SK-N-SH (cell line): ENCODE data around the gene TELO2. TPM values are rescaled to one million over a fixed set of nuclear protein-coding genes. Genes with fewer than 3 reads are reported as not detected.

Experiments
- CTCF ChIA-PET: fragments of 300-600, 350-600 bp; formaldehyde crosslinking; extraction: SDS; loops from one replicate; lab custom pipeline; 2021; lab: Yijun Ruan, JAX
- POLR2A ChIA-PET: fragments of 350-600 bp; sonication (Branson Sonifier 250); formaldehyde crosslinking; extraction: SDS; loops from one replicate; lab custom pipeline; 2020; ENCODE audit warnings: antibody characterized with exemption, inconsistent platforms; lab: Yijun Ruan, JAX
- DNase-seq: peaks from one replicate; pipeline ENCODE4 v3.0.0; 2012
- H2AFZ ChIP-seq: fragments of 200-600 bp; sonication (generic); 2 replicates; pipeline ENCODE4 v1.8.1; 2016; ENCODE audit warnings: antibody characterized with exemption, mild to moderate bottlenecking, low read depth
- H3F3A ChIP-seq: fragments of 200-600 bp; sonication (generic); replicated peaks from 2 replicates; pipeline ENCODE3; 2016; ENCODE audit warnings: antibody characterized with exemption, mild to moderate bottlenecking; ENCODE audit not compliant: insufficient read depth
- H3K27ac ChIP-seq, 2 experiments: fragments of 200-500 bp in 1 of 2; fragments of 200-600 bp in 1 of 2; sonication (Bioruptor generic) in 1 of 2; sonication (generic), shearing (Covaris generic) in 1 of 2; 2 replicates each; pipeline versions ENCODE4 v1.5.1 to v1.6.1; 2014 to 2016; ENCODE audit warnings: low read depth in 2 of 2, inconsistent platforms in 1 of 2, low read length in 1 of 2, mild to moderate bottlenecking in 1 of 2, mixed read lengths in 1 of 2
- H3K27me3 ChIP-seq: fragments of 200-600 bp; sonication (generic), shearing (Covaris generic); 2 replicates; pipeline ENCODE4 v1.6.1; 2016; ENCODE audit warnings: mixed run types; ENCODE audit not compliant: insufficient read depth
- H3K36me3 ChIP-seq, 2 experiments: fragments of 200-500 bp in 1 of 2; fragments of 200-600 bp in 1 of 2; sonication (Bioruptor generic) in 1 of 2; sonication (generic) in 1 of 2; replicated peaks in 1 of 2; 2 replicates each; pipeline versions ENCODE3 to v1.5.1; 2014 to 2016; ENCODE audit warnings: low read length in 1 of 2, mild to moderate bottlenecking in 1 of 2; ENCODE audit not compliant: insufficient read depth in 2 of 2, control insufficient read depth in 1 of 2
- H3K4me1 ChIP-seq, 2 experiments: fragments of 200-500 bp in 1 of 2; fragments of 200-600 bp in 1 of 2; sonication (Bioruptor generic) in 1 of 2; sonication (generic), shearing (Covaris generic) in 1 of 2; 2 replicates each; pipeline versions ENCODE4 v1.5.1 to v1.6.1; 2014 to 2016; ENCODE audit warnings: low read depth in 1 of 2, low read length in 1 of 2, mixed run types in 1 of 2; ENCODE audit not compliant: insufficient read depth in 2 of 2, control insufficient read depth in 1 of 2
- H3K4me2 ChIP-seq: fragments of 200-600 bp; sonication (generic), shearing (Covaris generic); 2 replicates; pipeline ENCODE4 v1.6.1; 2017; ENCODE audit warnings: mixed run types
- H3K4me3 ChIP-seq, 2 experiments: fragments of 200-500 bp in 1 of 2; fragments of 200-600 bp in 1 of 2; sonication (Bioruptor generic) in 1 of 2; sonication (generic), shearing (Covaris generic) in 1 of 2; 2 replicates each; pipeline versions ENCODE4 v1.5.1 to v1.8.1; 2014 to 2016; ENCODE audit warnings: low read depth in 2 of 2, inconsistent platforms in 1 of 2, low read length in 1 of 2, mild to moderate bottlenecking in 1 of 2, mixed read lengths in 1 of 2, moderate library complexity in 1 of 2
- H3K79me2 ChIP-seq: fragments of 200-600 bp; sonication (generic); 2 replicates; pipeline ENCODE4 v1.8.1; 2017; ENCODE audit warnings: mild to moderate bottlenecking; ENCODE audit not compliant: insufficient read depth
- H3K9ac ChIP-seq: fragments of 200-600 bp; sonication (generic); 2 replicates; pipeline ENCODE4 v1.6.1; 2017; ENCODE audit warnings: mixed run types
- H3K9me2 ChIP-seq: fragments of 200-600 bp; sonication (generic); 2 replicates; pipeline ENCODE4 v1.6.1; 2017; ENCODE audit warnings: mixed run types
- H3K9me3 ChIP-seq: fragments of 200-600 bp; sonication (generic); 2 replicates; pipeline ENCODE4 v1.6.1; 2017; ENCODE audit warnings: mixed run types, mild to moderate bottlenecking, moderate library complexity
- H4K20me1 ChIP-seq: fragments of 200-600 bp; sonication (generic); 2 replicates; pipeline ENCODE4 v1.6.1; 2017; ENCODE audit warnings: mild to moderate bottlenecking, mixed run types; ENCODE audit not compliant: insufficient read depth
- EP300 ChIP-seq, 2 experiments: IDR thresholded peaks; 2 replicates each; pipeline versions ENCODE4 v1.4.0 to v1.6.1; 2012; ENCODE audit warnings: borderline replicate concordance in 1 of 2, low read depth in 1 of 2, low read length in 1 of 2
- GATA2 ChIP-seq: sonication (generic); formaldehyde crosslinking; IDR thresholded peaks from 2 replicates; pipeline ENCODE4 v1.5.0; 2020; ENCODE audit warnings: mild to moderate bottlenecking, missing genetic modification reagents
- SIN3A ChIP-seq: IDR thresholded peaks from 2 replicates; pipeline ENCODE4 v1.6.1; 2012; ENCODE audit warnings: low read depth, mild to moderate bottlenecking, low read length, moderate library complexity, borderline replicate concordance
- SMC3 ChIP-seq: IDR thresholded peaks from 2 replicates; pipeline ENCODE4 v1.6.1; 2012; ENCODE audit warnings: low read depth, low read length, improper control_type of control experiment
- TAF1 ChIP-seq: IDR thresholded peaks from 2 replicates; pipeline ENCODE4 v1.6.1; 2012; ENCODE audit warnings: low read depth, mild to moderate bottlenecking, low read length, moderate library complexity, borderline replicate concordance
- WGBS: methylation state at CpG from one replicate; pipeline ENCODE4 v1.1.6; 2017; ENCODE audit warnings: low lambda C conversion rate; 5-methylcytosine and 5-hydroxymethylcytosine counted together
- polyA plus RNA-seq, 3 experiments: library from polyadenylated mRNA; depleted of rRNA; stranded (reverse); fragments of >200 nt; gene quantifications; 2 replicates each; pipeline ENCODE4 v1.2.3, GENCODE V29; 2012
- TF ChIP-seq, protein P1 (sequence below): IDR thresholded peaks from 2 replicates; pipeline ENCODE4 v1.4.0; 2012; ENCODE audit warnings: low read depth
- TF ChIP-seq, protein P2 (sequence below): fragments of 150-350 bp; IDR thresholded peaks from 2 replicates; pipeline ENCODE4 v1.6.1; 2016; ENCODE audit warnings: mild to moderate bottlenecking, low read depth, low read length
- TF ChIP-seq, protein P3 (sequence below): fragments of 200-600 bp; sonication (generic); IDR thresholded peaks from 2 replicates; pipeline ENCODE4 v1.6.1; 2017; ENCODE audit warnings: antibody characterized with exemption, mild to moderate bottlenecking, moderate library complexity
- TF ChIP-seq, protein P4 (sequence below): IDR thresholded peaks from 2 replicates; pipeline ENCODE4; 2012

TELO2 gene
- polyA plus RNA-seq, 1 of the 3 experiments (the other 2 are of a cell fraction): 24.2 TPM

DNA sequence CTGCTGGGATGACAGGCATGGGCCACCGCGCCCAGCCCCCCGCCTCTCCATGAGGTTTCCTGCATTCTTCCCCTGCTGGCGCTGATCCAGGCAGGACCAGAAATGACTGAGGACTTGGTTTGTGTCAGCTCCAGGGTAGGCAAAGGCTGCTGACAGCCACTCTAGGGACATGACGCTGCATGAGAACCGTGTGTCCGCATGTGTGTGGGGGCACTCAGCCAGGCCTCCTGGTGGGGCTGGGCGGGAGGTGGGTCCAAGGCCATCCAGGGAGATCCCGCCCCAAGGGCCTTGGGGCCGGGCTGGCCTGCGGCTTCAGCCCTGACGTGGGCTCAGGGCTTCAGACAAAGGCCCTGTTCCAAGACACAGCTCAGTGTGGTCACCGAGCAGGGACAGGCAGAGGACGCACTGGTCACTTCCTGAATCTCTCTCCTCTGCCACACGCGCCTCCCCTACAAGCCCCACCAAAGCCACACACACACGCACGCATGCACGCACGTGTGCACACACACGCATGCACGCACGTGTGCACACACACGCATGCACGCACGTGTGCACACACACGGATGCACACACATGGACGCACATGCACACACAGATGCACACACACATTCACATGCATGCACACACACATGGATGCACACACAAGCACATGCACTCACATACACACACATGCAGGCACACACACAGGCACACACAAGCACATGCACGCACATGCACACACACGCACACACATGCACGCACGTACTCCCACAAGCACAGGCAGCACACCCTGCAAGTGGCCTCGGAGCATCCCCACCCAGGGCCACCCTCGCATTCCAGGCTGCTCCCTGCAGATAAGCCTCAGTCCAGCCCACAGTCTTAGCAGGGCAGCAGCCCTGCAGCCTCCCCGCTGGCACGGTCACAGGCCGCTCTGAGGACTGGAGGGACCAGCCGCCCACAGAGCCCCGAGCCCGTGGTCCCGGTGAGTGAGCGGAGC, 35.0 kb downstream of the TELO2 start (continued):
- no peak for TF ChIP-seq SIN3A

DNA sequence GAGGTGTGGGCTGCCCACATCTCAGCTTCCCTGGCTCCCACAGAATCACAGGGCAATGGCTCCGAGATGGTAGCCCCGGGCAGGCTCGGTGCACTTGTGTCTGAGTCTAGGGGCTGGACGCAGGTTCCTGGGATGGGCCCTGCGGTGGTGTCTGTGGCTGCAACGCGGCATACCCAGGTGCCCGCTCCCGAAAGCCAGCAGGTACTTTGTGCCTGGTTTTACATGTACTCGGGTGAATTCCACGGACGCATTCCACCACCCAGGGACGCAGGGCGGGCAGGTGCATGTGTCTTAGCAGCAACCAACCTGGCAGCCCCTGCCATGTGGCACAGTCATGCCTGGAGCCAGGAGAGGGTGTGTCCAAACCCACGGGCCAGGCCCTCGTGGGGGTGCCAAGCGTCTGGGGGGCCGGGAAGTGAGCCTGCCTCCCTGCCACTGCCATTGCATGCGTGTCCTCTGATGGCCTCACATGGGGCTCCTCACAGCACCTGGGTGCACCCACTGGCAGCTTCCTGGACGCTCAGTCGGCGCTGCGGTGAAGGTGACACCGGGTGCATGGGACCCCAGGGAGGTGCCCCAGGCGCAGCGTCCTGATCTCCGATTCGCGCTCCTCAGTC, 35.9 kb downstream of the TELO2 start:
- POLR2A ChIA-PET: interaction anchor here (0.6 kb wide), 1 partner anchor 108 kb away, joined by 8 read pairs; no protein-coding TSS in a partner anchor
- no peak for DNase-seq
- Histone ChIP-seq H3K79me2 (no peaks in the 10 kb centered on the region), H3K27ac (no peak overlapping the region; a peak in 2 of 4 replicates), H3K9me2 (no peaks in the 10 kb centered on the region), H2AFZ (no peak overlapping the region), H3F3A (no peaks in the 10 kb centered on the region), H3K4me2 (no peak overlapping the region), H3K36me3 (no peaks in the 10 kb centered on the region), H3K4me3 (no peak overlapping the region), H4K20me1 (no peaks in the 10 kb centered on the region), H3K9me3 (no peaks in the 10 kb centered on the region), H3K27me3 (no peaks in the 10 kb centered on the region), H3K4me1 (peaks cover 5 to 49% of the 10 kb centered on the region in 2 experiments; a peak in 2 of 4 replicates), H3K9ac (no peak overlapping the region)
- WGBS: 96% methylated on average over 19 of the region's 29 CpGs
- TF ChIP-seq, protein P1, sequence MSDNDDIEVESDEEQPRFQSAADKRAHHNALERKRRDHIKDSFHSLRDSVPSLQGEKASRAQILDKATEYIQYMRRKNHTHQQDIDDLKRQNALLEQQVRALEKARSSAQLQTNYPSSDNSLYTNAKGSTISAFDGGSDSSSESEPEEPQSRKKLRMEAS: no peak
- TF ChIP-seq EP300 (IDR thresholded peaks at IDR 0.05; ENCODE audit: borderline replicate concordance in 1 of 2, low read depth in 1 of 2, low read length in 1 of 2): no peak
- TF ChIP-seq SMC3: no peak
- TF ChIP-seq GATA2 (CRISPR knock-in tag): no peak
- TF ChIP-seq, protein P2, sequence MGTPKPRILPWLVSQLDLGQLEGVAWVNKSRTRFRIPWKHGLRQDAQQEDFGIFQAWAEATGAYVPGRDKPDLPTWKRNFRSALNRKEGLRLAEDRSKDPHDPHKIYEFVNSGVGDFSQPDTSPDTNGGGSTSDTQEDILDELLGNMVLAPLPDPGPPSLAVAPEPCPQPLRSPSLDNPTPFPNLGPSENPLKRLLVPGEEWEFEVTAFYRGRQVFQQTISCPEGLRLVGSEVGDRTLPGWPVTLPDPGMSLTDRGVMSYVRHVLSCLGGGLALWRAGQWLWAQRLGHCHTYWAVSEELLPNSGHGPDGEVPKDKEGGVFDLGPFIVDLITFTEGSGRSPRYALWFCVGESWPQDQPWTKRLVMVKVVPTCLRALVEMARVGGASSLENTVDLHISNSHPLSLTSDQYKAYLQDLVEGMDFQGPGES: no peak
- no peak for TF ChIP-seq TAF1
- TF ChIP-seq, protein P3, sequence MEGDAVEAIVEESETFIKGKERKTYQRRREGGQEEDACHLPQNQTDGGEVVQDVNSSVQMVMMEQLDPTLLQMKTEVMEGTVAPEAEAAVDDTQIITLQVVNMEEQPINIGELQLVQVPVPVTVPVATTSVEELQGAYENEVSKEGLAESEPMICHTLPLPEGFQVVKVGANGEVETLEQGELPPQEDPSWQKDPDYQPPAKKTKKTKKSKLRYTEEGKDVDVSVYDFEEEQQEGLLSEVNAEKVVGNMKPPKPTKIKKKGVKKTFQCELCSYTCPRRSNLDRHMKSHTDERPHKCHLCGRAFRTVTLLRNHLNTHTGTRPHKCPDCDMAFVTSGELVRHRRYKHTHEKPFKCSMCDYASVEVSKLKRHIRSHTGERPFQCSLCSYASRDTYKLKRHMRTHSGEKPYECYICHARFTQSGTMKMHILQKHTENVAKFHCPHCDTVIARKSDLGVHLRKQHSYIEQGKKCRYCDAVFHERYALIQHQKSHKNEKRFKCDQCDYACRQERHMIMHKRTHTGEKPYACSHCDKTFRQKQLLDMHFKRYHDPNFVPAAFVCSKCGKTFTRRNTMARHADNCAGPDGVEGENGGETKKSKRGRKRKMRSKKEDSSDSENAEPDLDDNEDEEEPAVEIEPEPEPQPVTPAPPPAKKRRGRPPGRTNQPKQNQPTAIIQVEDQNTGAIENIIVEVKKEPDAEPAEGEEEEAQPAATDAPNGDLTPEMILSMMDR: no peak
- TF ChIP-seq, protein P4, sequence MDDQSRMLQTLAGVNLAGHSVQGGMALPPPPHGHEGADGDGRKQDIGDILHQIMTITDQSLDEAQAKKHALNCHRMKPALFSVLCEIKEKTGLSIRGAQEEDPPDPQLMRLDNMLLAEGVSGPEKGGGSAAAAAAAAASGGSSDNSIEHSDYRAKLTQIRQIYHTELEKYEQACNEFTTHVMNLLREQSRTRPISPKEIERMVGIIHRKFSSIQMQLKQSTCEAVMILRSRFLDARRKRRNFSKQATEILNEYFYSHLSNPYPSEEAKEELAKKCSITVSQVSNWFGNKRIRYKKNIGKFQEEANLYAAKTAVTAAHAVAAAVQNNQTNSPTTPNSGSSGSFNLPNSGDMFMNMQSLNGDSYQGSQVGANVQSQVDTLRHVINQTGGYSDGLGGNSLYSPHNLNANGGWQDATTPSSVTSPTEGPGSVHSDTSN: no peak
- CTCF ChIA-PET: no interaction called here
